Ovary (tissue), 9 donors: ENCODE data around the gene PROS1. TPM values are rescaled to one million over a fixed set of nuclear protein-coding genes. Genes with fewer than 3 reads are reported as not detected.
"Not testable (repeated sequence)": the region's sequence is repeated elsewhere in the genome, so short reads cannot be mapped to it uniquely, and the experiment has no call there.

Source experiments
- DNase-seq, 5 donors: peaks; one replicate each; pipeline ENCODE4 v3.0.0-alpha.2; 2019 to 2020
- H3K27ac ChIP-seq, 2 donors: fragments of 200-600 bp; one replicate each; pipeline versions ENCODE4 v1.5.1 to v1.8.0; 2019 to 2022
- H3K27me3 ChIP-seq: fragments of 200-600 bp; one replicate; pipeline ENCODE4 v1.8.0; 2022
- H3K36me3 ChIP-seq: fragments of 200-600 bp; sonication (generic); one replicate; pipeline ENCODE4 v1.5.1; 2019
- H3K4me1 ChIP-seq: one replicate; pipeline ENCODE4 v1.8.1; 2013; ENCODE audit warnings: mild to moderate bottlenecking, moderate library complexity; ENCODE audit not compliant: insufficient read depth
- H3K4me3 ChIP-seq: fragments of 200-600 bp; sonication (generic); one replicate; pipeline ENCODE4 v1.5.1; 2017
- H3K9me3 ChIP-seq, 2 donors: fragments of 200-600 bp in 1 of 2; sonication (generic) in 1 of 2; one replicate each; pipeline versions ENCODE4 v1.5.1 to v1.8.1; 2013 to 2019; ENCODE audit warnings: mild to moderate bottlenecking in 1 of 2, moderate library complexity in 1 of 2
- CTCF ChIP-seq, 3 donors: fragments of 450-650 bp in 2 of 3; fragments of 200-600 bp in 1 of 3; IDR thresholded peaks; one replicate each; pipeline versions ENCODE4 v1.5.1 to v1.8.0; 2016 to 2022; ENCODE audit warnings: antibody characterized with exemption in 3 of 3, mild to moderate bottlenecking in 1 of 3
- EP300 ChIP-seq: sonication (generic); formaldehyde crosslinking; IDR thresholded peaks from one replicate; pipeline ENCODE4 v1.6.1; 2017; ENCODE audit warnings: antibody characterized with exemption
- POLR2A ChIP-seq: fragments of 450-650 bp; IDR thresholded peaks from one replicate; pipeline ENCODE4 v1.6.1; 2017; ENCODE audit warnings: antibody characterized with exemption, mild to moderate bottlenecking, moderate library complexity
- WGBS, 3 donors: extraction: QIAGEN DNeasy Blood & Tissue Kit in 1 of 3; methylation state at CpG; one replicate each; pipeline versions ENCODE4 v1.1.5 to v1.1.7; 2013 to 2017; 5-methylcytosine and 5-hydroxymethylcytosine counted together
- intact Hi-C, 4 donors: fragments of 100-400 bp; cut with DNase I; formaldehyde crosslinking; loops; one replicate each; pipeline versions ENCODE4 v1.11.0 to v1.15.1; 2022 to 2023
- polyA plus RNA-seq, 2 donors: library from polyadenylated mRNA; stranded (reverse); fragments of 200-250 nt in 1 of 2; fragments of 350-450 nt in 1 of 2; fragmentation: Illumina TruSeq in 1 of 2; extraction: RNeasy Lipid Tissue Mini Kit (QIAGEN cat#74804) in 1 of 2; gene quantifications; one replicate each; pipeline ENCODE4 v1.2.3, GENCODE V29; 2013 to 2014
- total RNA-seq, 7 donors: library from RNA; depleted of rRNA in 2 of 7; stranded (reverse); fragments of >200 nt in 2 of 7; fragmentation: NEBNext Ultra II Directional in 3 of 7; extraction: Animal tissue kit (Norgen Biotek cat#: 25700) in 3 of 7; gene quantifications; one replicate each; pipeline versions ENCODE4 v1.1.0 to v1.2.4, GENCODE V29; 2016 to 2023
- donor health status: DM: no; HTN: no; CAD: no; lungs with moderate emphysema.
- donor health status: DM: no; HTN: no; CAD: no.
- donor health status: Bipolar disorder and iron deficiency.
- donor health status: DM: yes; HTN: yes; CAD: no.
- donor health status: DM: no; HTN: no; CAD: no.
- donor health status: DM: yes; HTN: yes; CAD: no.

PROS1 gene
- total and polyA plus RNA-seq, 9 donors, result 41.6 to 95.1 (median 50.0) TPM

GRCh38 chr3:93906245-93906644, 67.5 kb downstream of the PROS1 start:
- intact Hi-C loops, result no loop called here
- TF ChIP-seq CTCF (IDR thresholded peaks at IDR 0.05), result no peak
- no peak for TF ChIP-seq EP300
- no peak for TF ChIP-seq POLR2A
- 35 to 50% (median 38%) methylated on average over 9 of the region's 9 CpGs for WGBS, 3 donors

GRCh38 chr3:93904568-93904967, 69.1 kb downstream of the PROS1 start:
- H3K27me3 ChIP-seq, result no peaks in the 10 kb centered on the region
- no peaks in the 10 kb centered on the region for H3K36me3 ChIP-seq
- no peak for DNase-seq
- TF ChIP-seq EP300 (no peak), CTCF (IDR thresholded peaks at IDR 0.05) (no peak), POLR2A (no peak)
- intact Hi-C loops, result no loop called here
- no peak overlapping the region for H3K4me3 ChIP-seq
- H3K9me3 ChIP-seq, result peaks cover 0 to 6% of the 10 kb centered on the region in 2 donors
- 91 to 98% (median 96%) methylated on average over 1 of the region's 1 CpG for WGBS, 3 donors
- H3K27ac ChIP-seq, result no peak overlapping the region
- H3K4me1 ChIP-seq, result no peaks in the 10 kb centered on the region

More at GRCh38 chr3:93906245-93906644, 67.5 kb downstream of the PROS1 start:
- DNase-seq, result peak in 3 of 5 donors; percentile 28 to 38 (median 36)
- Histone ChIP-seq H3K4me1 (no peaks in the 10 kb centered on the region), H3K27me3 (no peaks in the 10 kb centered on the region), H3K4me3 (no peak overlapping the region), H3K36me3 (no peaks in the 10 kb centered on the region), H3K27ac (no peak overlapping the region), H3K9me3 (peaks cover 0 to 6% of the 10 kb centered on the region in 2 donors)

- H3K4me3 ChIP-seq, H3K4me1 ChIP-seq, H3K27ac ChIP-seq, intact Hi-C loops, DNase-seq, H3K27me3 ChIP-seq, H3K36me3 ChIP-seq, H3K9me3 ChIP-seq: not testable (repeated sequence)
- WGBS, 3 donors, result 27 to 37% (median 35%) methylated on average over 3 of the region's 3 CpGs
Observed at GRCh38 chr3:93878250-93879017, 95.3 kb downstream of the PROS1 start.

- intact Hi-C loops, H3K4me3 ChIP-seq, H3K9me3 ChIP-seq, H3K27ac ChIP-seq, H3K4me1 ChIP-seq, DNase-seq, H3K36me3 ChIP-seq, H3K27me3 ChIP-seq: not testable (repeated sequence)
- WGBS, 3 donors, result 90 to 95% (median 92%) methylated on average over 4 of the region's 4 CpGs
Observed at GRCh38 chr3:93877427-93877826, 96.3 kb downstream of the PROS1 start.

- H3K27ac ChIP-seq, H3K4me1 ChIP-seq, DNase-seq, H3K36me3 ChIP-seq, intact Hi-C loops, H3K4me3 ChIP-seq, H3K9me3 ChIP-seq, H3K27me3 ChIP-seq: not testable (repeated sequence)
Observed at GRCh38 chr3:93873412-93873811, 100.3 kb downstream of the PROS1 start.

GRCh38 chr3:93867425-93867824, 106.3 kb downstream of the PROS1 start:
- no peak for DNase-seq
- no peak overlapping the region for H3K4me3 ChIP-seq
- intact Hi-C loops, result no loop called here
- TF ChIP-seq EP300, result no peak
- TF ChIP-seq POLR2A, result no peak
- no peak for TF ChIP-seq CTCF (IDR thresholded peaks at IDR 0.05)
- H3K27me3 ChIP-seq, result no peaks in the 10 kb centered on the region
- H3K36me3 ChIP-seq, result no peaks in the 10 kb centered on the region
- no peak overlapping the region for H3K27ac ChIP-seq
- no peaks in the 10 kb centered on the region for H3K9me3 ChIP-seq
- H3K4me1 ChIP-seq, result no peaks in the 10 kb centered on the region
